OCI-LY1 (cell line): ENCODE data around the gene FERMT2.

Source experiments
- H2AFZ ChIP-seq: fragments of 200-600 bp; sonication (generic), shearing (Covaris generic); 2 replicates; pipeline ENCODE4 v1.6.0; 2014; ENCODE audit warnings: antibody characterized with exemption, mild to moderate bottlenecking, low read length
- H3F3A ChIP-seq: fragments of 200-600 bp; sonication (generic), shearing (Covaris generic); 2 replicates; pipeline ENCODE4 v1.6.0; 2014; ENCODE audit warnings: mild to moderate bottlenecking, antibody characterized with exemption, low read length, moderate library complexity; ENCODE audit not compliant: insufficient read depth
- H3K27ac ChIP-seq: fragments of 200-600 bp; sonication (generic); 2 replicates; pipeline ENCODE4 v1.5.1; 2014; ENCODE audit warnings: low read length, mixed run types, mild to moderate bottlenecking, low read depth; ENCODE audit not compliant: poor library complexity, severe bottlenecking
- H3K27me3 ChIP-seq: fragments of 200-600 bp; sonication (generic); 2 replicates; pipeline ENCODE4 v1.6.0; 2014; ENCODE audit warnings: antibody characterized with exemption, mild to moderate bottlenecking, low read length, moderate library complexity; ENCODE audit not compliant: insufficient read depth
- H3K36me3 ChIP-seq: fragments of 200-600 bp; sonication (generic); 2 replicates; pipeline ENCODE4 v1.6.1; 2014; ENCODE audit warnings: mild to moderate bottlenecking, antibody characterized with exemption, low read length, moderate library complexity, mixed read lengths; ENCODE audit not compliant: insufficient read depth
- H3K4me1 ChIP-seq: fragments of 200-600 bp; sonication (generic); 2 replicates; pipeline ENCODE4 v1.5.1; 2014; ENCODE audit warnings: mild to moderate bottlenecking, low read length, moderate library complexity; ENCODE audit not compliant: insufficient read depth, severe bottlenecking
- H3K4me2 ChIP-seq: fragments of 200-600 bp; sonication (generic), shearing (Covaris generic); 2 replicates; pipeline ENCODE4 v1.6.1; 2014; ENCODE audit warnings: low read length
- H3K4me3 ChIP-seq: fragments of 200-600 bp; sonication (generic); 2 replicates; pipeline ENCODE4 v1.5.1; 2014; ENCODE audit warnings: low read length, low read depth, mild to moderate bottlenecking, mixed read lengths; ENCODE audit not compliant: poor library complexity, severe bottlenecking
- H3K79me2 ChIP-seq: fragments of 200-600 bp; shearing (Covaris generic); 2 replicates; pipeline ENCODE4 v1.6.1; 2016; ENCODE audit warnings: mixed run types, low read length, mixed read lengths; ENCODE audit not compliant: insufficient read depth
- H3K9ac ChIP-seq: fragments of 200-600 bp; sonication (generic), shearing (Covaris generic); 2 replicates; pipeline ENCODE4 v1.6.1; 2014; ENCODE audit warnings: mild to moderate bottlenecking, low read length, mixed read lengths
- H3K9me2 ChIP-seq: fragments of 200-600 bp; sonication (generic), shearing (Covaris generic); 2 replicates; pipeline ENCODE4 v1.6.1; 2014; ENCODE audit warnings: low read depth, mild to moderate bottlenecking, low read length, mixed read lengths
- H3K9me3 ChIP-seq: fragments of 200-600 bp; shearing (Covaris generic); 2 replicates; pipeline ENCODE4 v1.6.1; 2014; ENCODE audit warnings: low read length, mixed read lengths
- H4K20me1 ChIP-seq: fragments of 200-600 bp; sonication (generic), shearing (Covaris generic); 2 replicates; pipeline ENCODE4 v1.6.0; 2016; ENCODE audit warnings: mild to moderate bottlenecking, low read length; ENCODE audit not compliant: insufficient read depth
- EZH2 ChIP-seq: fragments of 200-600 bp; sonication (generic), shearing (Covaris generic); IDR thresholded peaks from 2 replicates; pipeline ENCODE4 v1.8.0; 2017; ENCODE audit warnings: borderline replicate concordance, mixed run types, mild to moderate bottlenecking, antibody characterized with exemption, low read length, moderate library complexity, mixed read lengths
- TF ChIP-seq, protein P1 (sequence below): fragments of 200-600 bp; sonication (generic), shearing (Covaris generic); IDR thresholded peaks from 2 replicates; pipeline ENCODE4 v1.5.1; 2017; ENCODE audit warnings: mild to moderate bottlenecking, antibody characterized with exemption, low read length, moderate library complexity, mixed read lengths

FERMT2 gene

DNA sequence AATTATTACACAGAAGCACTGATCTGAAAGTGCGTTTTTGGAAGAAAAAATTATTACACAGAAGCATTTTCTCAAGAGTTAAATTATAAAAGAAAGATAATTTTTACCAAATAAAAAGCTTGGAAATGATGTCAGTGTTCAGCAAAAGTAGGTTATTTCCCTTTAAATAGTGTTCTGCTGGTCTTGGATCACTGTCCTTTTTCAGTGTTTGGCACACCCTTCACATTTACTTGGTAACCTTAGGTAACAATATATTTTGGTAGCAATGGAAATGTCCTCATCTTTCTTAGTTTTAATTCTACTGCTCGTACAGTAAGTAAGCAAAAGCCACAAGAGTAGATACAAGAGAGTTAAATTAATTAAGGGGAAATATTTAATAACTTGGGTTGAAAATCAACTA, 40.3 kb downstream of the FERMT2 start:
- H3F3A ChIP-seq, result no peaks in the 10 kb centered on the region
- no peaks in the 10 kb centered on the region for H3K4me1 ChIP-seq
- H3K9me2 ChIP-seq, result no peaks in the 10 kb centered on the region
- H3K9me3 ChIP-seq, result no peaks in the 10 kb centered on the region
- no peak overlapping the region for H3K27ac ChIP-seq
- H3K9ac ChIP-seq, result no peak overlapping the region
- no peaks in the 10 kb centered on the region for H3K36me3 ChIP-seq
- no peak for TF ChIP-seq EZH2
- TF ChIP-seq, protein P1, sequence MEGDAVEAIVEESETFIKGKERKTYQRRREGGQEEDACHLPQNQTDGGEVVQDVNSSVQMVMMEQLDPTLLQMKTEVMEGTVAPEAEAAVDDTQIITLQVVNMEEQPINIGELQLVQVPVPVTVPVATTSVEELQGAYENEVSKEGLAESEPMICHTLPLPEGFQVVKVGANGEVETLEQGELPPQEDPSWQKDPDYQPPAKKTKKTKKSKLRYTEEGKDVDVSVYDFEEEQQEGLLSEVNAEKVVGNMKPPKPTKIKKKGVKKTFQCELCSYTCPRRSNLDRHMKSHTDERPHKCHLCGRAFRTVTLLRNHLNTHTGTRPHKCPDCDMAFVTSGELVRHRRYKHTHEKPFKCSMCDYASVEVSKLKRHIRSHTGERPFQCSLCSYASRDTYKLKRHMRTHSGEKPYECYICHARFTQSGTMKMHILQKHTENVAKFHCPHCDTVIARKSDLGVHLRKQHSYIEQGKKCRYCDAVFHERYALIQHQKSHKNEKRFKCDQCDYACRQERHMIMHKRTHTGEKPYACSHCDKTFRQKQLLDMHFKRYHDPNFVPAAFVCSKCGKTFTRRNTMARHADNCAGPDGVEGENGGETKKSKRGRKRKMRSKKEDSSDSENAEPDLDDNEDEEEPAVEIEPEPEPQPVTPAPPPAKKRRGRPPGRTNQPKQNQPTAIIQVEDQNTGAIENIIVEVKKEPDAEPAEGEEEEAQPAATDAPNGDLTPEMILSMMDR, result no peak
- H2AFZ ChIP-seq, result no peak overlapping the region
- H4K20me1 ChIP-seq, result no peaks in the 10 kb centered on the region
- no peaks in the 10 kb centered on the region for H3K27me3 ChIP-seq
- no peak overlapping the region for H3K4me3 ChIP-seq
- H3K79me2 ChIP-seq, result no peaks in the 10 kb centered on the region
- H3K4me2 ChIP-seq, result no peak overlapping the region

DNA sequence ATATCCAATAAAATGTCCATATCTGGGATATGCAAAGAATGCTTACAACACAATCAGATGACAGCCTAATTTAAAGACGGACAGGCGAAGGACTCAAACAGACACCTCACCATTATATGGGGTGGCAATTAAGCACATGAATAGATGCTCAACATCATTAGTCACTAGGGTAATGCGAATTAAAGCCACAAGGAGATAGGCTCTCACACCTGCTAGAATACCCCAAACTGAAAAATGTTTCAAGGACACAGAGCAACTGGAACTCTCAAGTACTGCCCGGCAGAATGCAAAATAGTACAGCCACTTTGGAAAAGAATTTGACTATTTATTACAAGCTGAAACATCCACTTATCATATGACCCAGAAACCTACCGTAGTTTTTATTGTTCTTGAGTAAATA, 42.9 kb downstream of the FERMT2 start:
- no peak for TF ChIP-seq EZH2
- TF ChIP-seq, protein P1, result no peak
- Histone ChIP-seq H3K9me3 (no peaks in the 10 kb centered on the region), H3K36me3 (no peaks in the 10 kb centered on the region), H3K9ac (no peak overlapping the region), H3F3A (no peaks in the 10 kb centered on the region), H2AFZ (no peak overlapping the region), H3K27ac (no peak overlapping the region), H3K79me2 (no peaks in the 10 kb centered on the region), H3K4me3 (no peak overlapping the region), H3K27me3 (no peaks in the 10 kb centered on the region), H3K4me1 (no peaks in the 10 kb centered on the region), H4K20me1 (no peaks in the 10 kb centered on the region), H3K4me2 (no peak overlapping the region), H3K9me2 (no peaks in the 10 kb centered on the region)

DNA sequence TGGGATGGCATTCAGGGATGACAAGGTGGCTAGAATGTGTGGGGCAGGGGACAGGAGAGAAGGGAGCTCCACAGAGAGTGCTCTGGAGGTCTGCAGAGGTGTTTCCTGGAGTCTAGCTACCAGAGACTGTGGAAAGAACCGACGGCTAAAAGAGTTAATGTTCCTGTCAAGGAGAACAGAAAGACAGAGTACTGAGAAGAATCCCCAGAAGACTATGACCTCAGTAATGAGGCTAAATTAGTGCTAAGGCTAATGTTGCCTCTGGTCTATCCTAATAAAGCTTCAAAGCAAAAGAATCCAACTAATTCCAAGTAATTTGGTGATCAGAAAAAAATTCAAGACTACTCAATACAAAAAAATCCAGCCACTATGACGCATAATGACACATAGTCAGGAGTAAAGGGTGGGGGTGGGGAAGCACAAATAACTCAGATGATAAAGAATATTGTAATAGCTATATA, 44.7 kb downstream of the FERMT2 start:
- Histone ChIP-seq H3K79me2 (no peaks in the 10 kb centered on the region), H3K9me2 (no peaks in the 10 kb centered on the region), H3K9me3 (no peaks in the 10 kb centered on the region), H3K9ac (no peak overlapping the region), H2AFZ (no peak overlapping the region), H3K4me2 (no peak overlapping the region), H4K20me1 (no peaks in the 10 kb centered on the region), H3F3A (no peaks in the 10 kb centered on the region), H3K4me1 (no peaks in the 10 kb centered on the region), H3K4me3 (no peak overlapping the region), H3K36me3 (no peaks in the 10 kb centered on the region), H3K27me3 (no peaks in the 10 kb centered on the region), H3K27ac (no peak overlapping the region)
- TF ChIP-seq, protein P1, result no peak
- TF ChIP-seq EZH2, result no peak
